Thymus (tissue), 11 donors: ENCODE measurements around the gene AP4B1. TPM values are rescaled to one million over a fixed set of nuclear protein-coding genes. Genes with fewer than 3 reads are reported as not detected.
A peak's percentile ranks its signal among the peaks of the same experiment; 100 is the strongest.

Source experiments
- DNase-seq, 9 donors: peaks; one replicate each; pipeline ENCODE4 v3.0.0-alpha.2; 2013; ENCODE audit warnings: low spot score in 9 of 9, low read depth in 6 of 9, missing footprints in 1 of 9
- H3K27ac ChIP-seq, 2 donors: one replicate each; pipeline ENCODE4 v1.5.1; 2013; ENCODE audit warnings: control low read depth in 1 of 2, low read depth in 1 of 2, low read length in 1 of 2, mild to moderate bottlenecking in 1 of 2, moderate library complexity in 1 of 2
- H3K27me3 ChIP-seq, 2 donors: one replicate each; pipeline ENCODE4 v1.5.1; 2013; ENCODE audit warnings: low read length in 1 of 2; ENCODE audit not compliant: control insufficient read depth in 2 of 2, insufficient read depth in 1 of 2
- H3K36me3 ChIP-seq, 2 donors: one replicate each; pipeline ENCODE4 v1.5.1; 2013; ENCODE audit warnings: low read length in 1 of 2, mild to moderate bottlenecking in 1 of 2, moderate library complexity in 1 of 2; ENCODE audit not compliant: control insufficient read depth in 2 of 2, insufficient read depth in 2 of 2
- H3K4me1 ChIP-seq, 2 donors: one replicate each; pipeline ENCODE4 v1.5.1; 2013; ENCODE audit warnings: low read length in 2 of 2; ENCODE audit not compliant: control insufficient read depth in 2 of 2, insufficient read depth in 2 of 2
- H3K4me3 ChIP-seq, 2 donors: one replicate each; pipeline ENCODE4 v1.5.1; 2013; ENCODE audit warnings: low read length in 2 of 2, control low read depth in 1 of 2, mild to moderate bottlenecking in 1 of 2
- H3K9me3 ChIP-seq, 2 donors: one replicate each; pipeline ENCODE4 v1.5.1; 2013; ENCODE audit warnings: low read length in 1 of 2, mild to moderate bottlenecking in 1 of 2; ENCODE audit not compliant: control insufficient read depth in 2 of 2, insufficient read depth in 1 of 2
- WGBS: extraction: QIAGEN DNeasy Blood & Tissue Kit; methylation state at CpG from one replicate; pipeline ENCODE4 v1.1.7; 2013; 5-methylcytosine and 5-hydroxymethylcytosine counted together
- polyA plus RNA-seq: library from polyadenylated mRNA; stranded (reverse); fragments of 200-250 nt; gene quantifications from one replicate; pipeline ENCODE4 v1.2.3, GENCODE V29; 2013
- total RNA-seq: library from RNA; stranded (reverse); fragments of 120-200 nt; gene quantifications from one replicate; pipeline ENCODE4 v1.2.4, GENCODE V29; 2013
- donor health status: healthy.

AP4B1 gene
- total and polyA plus RNA-seq, 2 donors = 20.0 to 55.1 TPM

DNA sequence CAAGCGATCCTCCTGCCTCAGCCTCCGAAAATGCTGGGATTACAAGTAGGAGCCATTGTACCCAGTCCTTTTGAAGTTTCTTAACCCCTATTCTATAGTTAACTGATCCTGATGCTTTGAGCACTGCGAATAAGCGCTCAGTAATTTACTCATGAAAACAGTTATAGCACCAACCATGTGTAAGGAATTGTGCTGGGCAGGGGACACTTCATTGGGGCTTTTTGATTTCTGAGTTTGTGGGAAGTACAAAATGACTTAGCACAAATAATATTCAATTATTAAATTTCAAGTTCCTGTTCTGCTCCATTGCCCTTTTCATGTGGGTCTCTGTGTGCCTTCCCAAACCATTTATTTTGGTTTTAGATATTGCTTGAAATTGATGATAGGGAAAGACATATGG is 18.4 kb upstream of the AP4B1 start:
- Histone ChIP-seq H3K4me1 (peaks cover 0 to 3% of the 10 kb centered on the region in 2 donors), H3K27ac (no peak overlapping the region), H3K4me3 (no peak overlapping the region), H3K9me3 (no peaks in the 10 kb centered on the region), H3K36me3 (no peaks in the 10 kb centered on the region), H3K27me3 (no peaks in the 10 kb centered on the region)
- WGBS = 97% methylated on average over 4 of the region's 4 CpGs
- DNase-seq = no peak

DNA sequence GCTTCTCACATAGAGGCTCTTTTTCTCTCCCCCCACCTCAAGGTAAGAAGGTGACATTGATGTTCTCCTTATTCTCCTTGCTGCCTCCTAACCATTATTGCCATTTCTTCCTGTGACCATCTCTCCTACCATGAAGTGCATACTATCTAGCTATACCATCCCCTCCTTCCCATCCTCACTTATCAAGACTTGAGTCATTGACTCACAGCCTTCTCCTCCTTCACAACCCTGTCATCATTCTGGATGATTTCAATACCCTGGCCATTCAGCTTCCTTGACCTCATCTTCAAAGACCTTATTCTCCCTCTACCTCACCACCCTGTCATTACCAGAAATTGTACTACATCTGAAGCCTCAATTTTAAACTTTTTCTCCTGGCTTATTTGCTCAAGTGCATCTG is 13.6 kb upstream of the AP4B1 start:
- Histone ChIP-seq H3K4me1 (peaks cover 5 to 7% of the 10 kb centered on the region in 2 donors), H3K36me3 (peaks cover 0 to 2% of the 10 kb centered on the region in 2 donors), H3K4me3 (no peak overlapping the region), H3K27me3 (no peaks in the 10 kb centered on the region), H3K9me3 (no peaks in the 10 kb centered on the region), H3K27ac (no peak overlapping the region)
- no peak for DNase-seq

DNA sequence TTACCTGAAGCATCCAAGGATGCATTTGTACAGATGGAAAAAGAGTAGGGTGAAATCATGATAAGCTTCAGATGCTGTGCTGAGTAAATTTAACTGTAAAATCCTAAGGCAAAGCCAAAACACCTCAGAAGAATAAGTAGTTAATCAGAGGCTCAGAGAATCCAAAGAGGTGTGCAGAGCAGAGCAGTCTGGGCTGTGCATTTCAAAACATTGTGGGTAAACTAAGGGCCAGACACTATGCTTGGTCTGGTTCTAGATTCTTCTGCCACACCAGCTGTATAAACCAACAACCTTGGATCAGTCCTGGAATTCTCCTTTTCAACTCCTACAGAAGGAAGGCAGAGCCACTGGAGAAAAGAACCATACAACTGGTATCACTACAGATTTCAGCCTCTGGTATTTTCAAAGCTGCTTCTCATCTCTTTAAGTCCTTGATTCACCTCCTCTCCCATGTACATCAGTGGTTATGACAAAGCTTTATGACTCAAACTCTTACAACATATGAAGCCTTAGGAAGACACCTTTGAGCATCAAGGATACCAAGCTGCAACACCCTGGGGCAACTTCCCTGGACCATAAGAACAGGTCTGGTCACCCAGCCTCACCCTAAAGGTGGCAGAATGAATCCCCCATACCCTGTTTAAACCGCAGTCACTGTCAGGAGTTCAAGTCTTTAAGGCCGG is 12.9 kb upstream of the AP4B1 start:
- H3K9me3 ChIP-seq = no peaks in the 10 kb centered on the region
- H3K27ac ChIP-seq = no peak overlapping the region
- DNase-seq = no peak
- H3K4me3 ChIP-seq = no peak overlapping the region
- 94% methylated on average over 2 of the region's 2 CpGs for WGBS
- H3K4me1 ChIP-seq = peaks cover 5 to 7% of the 10 kb centered on the region in 2 donors
- no peaks in the 10 kb centered on the region for H3K27me3 ChIP-seq
- peaks cover 2 to 7% of the 10 kb centered on the region in 2 donors for H3K36me3 ChIP-seq

DNA sequence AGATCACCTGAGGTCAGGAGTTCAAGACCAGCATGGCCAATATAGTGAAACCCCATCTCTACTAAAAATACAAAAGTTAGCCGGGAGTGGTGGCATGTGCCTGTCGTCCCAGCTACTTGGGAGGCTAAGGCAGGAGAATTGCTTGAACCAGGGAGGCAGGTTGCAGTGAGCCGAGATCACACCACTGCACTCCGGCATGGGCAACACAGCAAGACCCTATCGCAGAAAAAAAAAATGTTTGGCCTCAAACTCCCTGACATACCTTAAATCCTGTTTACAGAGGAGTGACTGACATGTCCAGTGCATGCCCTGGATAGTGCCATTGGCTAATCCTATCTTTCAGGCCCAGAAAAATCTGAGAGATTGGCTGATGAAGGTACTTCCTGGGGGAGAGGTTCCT is 12.4 kb upstream of the AP4B1 start:
- no peak overlapping the region for H3K4me3 ChIP-seq
- H3K27ac ChIP-seq = no peak overlapping the region
- WGBS = 100% methylated on average over 5 of the region's 5 CpGs
- no peaks in the 10 kb centered on the region for H3K9me3 ChIP-seq
- peaks cover 5 to 7% of the 10 kb centered on the region in 2 donors for H3K4me1 ChIP-seq
- peaks cover 4 to 9% of the 10 kb centered on the region in 2 donors for H3K36me3 ChIP-seq
- no peak for DNase-seq
- H3K27me3 ChIP-seq = no peaks in the 10 kb centered on the region

DNA sequence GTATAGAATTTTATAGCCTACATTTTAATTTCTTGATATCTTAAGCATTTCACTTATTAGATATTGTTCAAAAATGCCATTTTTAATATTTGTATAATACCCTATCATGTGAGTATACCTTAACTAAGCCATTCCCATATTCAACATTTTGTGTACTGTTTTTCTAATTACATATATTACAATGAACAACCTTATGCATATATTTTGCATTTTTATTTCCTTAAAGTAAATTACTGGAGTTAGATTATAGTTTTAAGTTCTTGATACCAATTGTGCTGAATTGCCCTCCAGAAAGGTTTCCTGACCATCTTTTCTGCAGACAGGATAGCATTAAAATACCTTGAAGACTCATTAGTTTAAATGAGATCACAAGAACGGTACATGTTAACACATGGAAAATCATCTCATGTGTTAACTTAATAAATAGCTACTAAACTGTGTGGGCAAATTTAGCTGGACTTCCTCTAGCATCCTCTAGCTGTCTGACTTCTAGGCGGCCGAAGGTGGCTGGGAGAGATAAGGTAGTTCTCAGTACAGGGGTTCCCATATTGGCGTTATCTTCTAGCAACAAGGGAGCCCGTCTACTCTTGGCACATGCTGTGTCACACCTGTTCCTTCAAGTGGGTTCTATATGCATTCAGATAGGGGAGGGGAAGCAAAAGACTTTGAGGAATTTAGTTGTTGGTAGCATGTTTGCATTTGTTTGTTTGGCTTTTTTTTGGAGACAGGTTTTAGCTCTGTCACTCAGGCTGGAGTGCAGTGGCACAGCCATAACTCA is 9.5 kb upstream of the AP4B1 start:
- Histone ChIP-seq H3K9me3 (no peaks in the 10 kb centered on the region), H3K27ac (no peak overlapping the region), H3K4me3 (no peak overlapping the region), H3K4me1 (peaks cover 5 to 7% of the 10 kb centered on the region in 2 donors), H3K27me3 (no peaks in the 10 kb centered on the region), H3K36me3 (peaks cover 12 to 32% of the 10 kb centered on the region in 2 donors)
- peak in 3 of 9 donors; percentile 34 to 62 (median 37) for DNase-seq
- 52% methylated on average over 5 of the region's 5 CpGs for WGBS

DNA sequence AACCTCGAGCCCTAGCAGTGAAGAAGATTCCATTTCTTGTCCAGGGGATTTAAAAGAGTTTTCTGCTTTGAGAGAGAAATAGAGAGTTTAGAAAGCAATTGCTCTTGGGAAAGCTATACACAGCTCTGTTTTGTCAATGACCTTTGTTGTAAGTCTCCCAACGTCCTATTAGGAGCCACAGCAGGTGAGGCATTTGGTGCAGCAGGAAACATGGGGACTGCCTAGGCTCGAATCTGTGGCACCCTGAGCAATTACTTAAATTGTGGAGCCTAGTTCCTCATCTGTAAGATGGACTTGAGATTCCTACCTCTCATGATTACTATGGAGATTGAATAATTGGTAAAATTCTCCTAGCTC is 8.7 kb upstream of the AP4B1 start:
- Histone ChIP-seq H3K27ac (peak overlapping the region in 1 of 2 donors; percentile 25), H3K27me3 (no peaks in the 10 kb centered on the region), H3K4me3 (no peak overlapping the region), H3K36me3 (peaks cover 17 to 38% of the 10 kb centered on the region in 2 donors), H3K9me3 (no peaks in the 10 kb centered on the region), H3K4me1 (peaks cover 5 to 7% of the 10 kb centered on the region in 2 donors)
- DNase-seq = no peak
- WGBS = 91% methylated on average over 3 of the region's 3 CpGs

DNA sequence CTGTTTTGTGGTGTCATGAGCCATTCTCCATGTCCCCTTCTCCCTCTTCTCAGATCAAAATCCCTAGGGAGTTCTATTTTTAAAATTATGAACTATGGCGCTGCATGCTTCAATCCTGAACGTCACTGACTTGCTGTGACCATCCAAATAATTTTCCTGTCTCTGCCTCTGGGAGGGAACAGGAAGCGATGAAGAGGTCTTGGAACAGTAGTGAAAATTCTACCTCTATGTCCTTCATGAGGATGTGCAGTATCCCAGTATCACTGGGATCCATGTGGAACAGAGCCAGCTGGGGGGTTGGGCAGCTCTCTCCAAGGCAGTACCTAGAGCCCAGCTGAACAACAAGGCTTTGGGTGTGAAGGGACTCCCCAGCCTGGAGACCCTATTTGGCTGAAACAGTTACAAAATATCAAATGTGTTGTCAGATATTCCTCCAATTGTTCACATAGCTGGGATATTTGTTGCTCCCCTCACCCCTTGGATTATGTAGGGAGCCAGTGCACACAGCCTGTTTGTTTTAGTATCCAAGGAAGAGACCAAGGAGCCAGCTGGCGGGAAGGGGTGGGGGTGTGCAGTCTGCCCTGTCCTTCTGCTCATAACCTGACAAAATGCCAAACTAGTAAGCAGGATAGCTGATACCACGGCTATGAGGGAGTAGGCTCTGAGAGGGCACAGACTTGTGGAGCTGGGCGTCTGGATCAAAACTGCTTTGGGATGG is 8.2 kb upstream of the AP4B1 start:
- Histone ChIP-seq H3K9me3 (no peaks in the 10 kb centered on the region), H3K27ac (no peak overlapping the region), H3K4me1 (peaks cover 5 to 7% of the 10 kb centered on the region in 2 donors), H3K36me3 (peaks cover 23 to 43% of the 10 kb centered on the region in 2 donors), H3K4me3 (no peak overlapping the region), H3K27me3 (no peaks in the 10 kb centered on the region)
- 96% methylated on average over 6 of the region's 6 CpGs for WGBS
- no peak for DNase-seq

DNA sequence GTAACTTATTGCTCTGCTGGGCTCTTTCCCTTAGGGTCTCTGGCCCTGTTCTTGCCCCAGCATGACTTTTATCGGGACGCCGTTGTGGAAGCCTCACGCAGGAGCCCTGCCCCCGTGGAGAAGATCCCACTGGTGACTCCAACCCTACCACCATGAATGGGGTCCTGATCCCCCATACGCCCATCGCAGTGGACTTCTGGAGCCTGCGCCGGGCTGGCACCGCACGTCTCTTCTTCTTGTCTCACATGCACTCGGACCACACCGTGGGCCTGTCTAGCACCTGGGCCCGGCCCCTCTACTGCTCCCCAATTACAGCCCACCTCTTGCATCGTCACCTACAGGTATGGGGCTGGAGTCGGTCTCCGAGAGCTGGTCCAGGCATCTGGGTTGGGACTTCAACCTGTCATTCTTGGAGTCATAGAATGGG is 849 bp upstream of the AP4B1 start:
- Histone ChIP-seq H3K9me3 (no peaks in the 10 kb centered on the region), H3K36me3 (peaks cover 21 to 40% of the 10 kb centered on the region in 2 donors), H3K4me1 (peaks cover 18% of the 10 kb centered on the region in 2 donors), H3K27ac (peak overlapping the region in 1 of 2 donors; percentile 78), H3K4me3 (peak overlapping the region; percentile 83 to 88), H3K27me3 (no peaks in the 10 kb centered on the region)
- WGBS = under 1% methylated on average over 17 of the region's 17 CpGs
- DNase-seq = peak in 3 of 9 donors; percentile 19 to 37 (median 30)

DNA sequence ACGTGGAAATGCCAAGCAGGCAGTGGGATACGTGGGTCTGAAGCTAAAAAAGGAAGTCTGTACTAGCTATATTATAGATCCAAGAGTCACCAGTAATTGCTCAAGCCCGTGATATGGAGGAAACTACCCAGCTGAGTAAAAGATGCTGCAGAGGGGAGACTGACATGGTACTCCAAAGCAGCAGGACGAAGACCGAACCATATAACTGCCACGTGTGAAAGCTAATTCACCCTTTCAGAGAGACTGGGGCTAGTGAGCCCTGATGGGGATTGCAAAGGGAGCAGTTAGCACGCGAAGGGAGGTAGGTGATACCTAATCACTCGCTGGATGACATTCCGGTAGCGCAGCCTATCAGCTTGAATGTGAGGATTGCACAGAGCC is 316 bp downstream of the AP4B1 start:
- H3K27ac ChIP-seq = peak overlapping the region; percentile 91 to 93
- WGBS = under 1% methylated on average over 11 of the region's 11 CpGs

More for the DNA sequence above, 316 bp downstream of the AP4B1 start:
- no peaks in the 10 kb centered on the region for H3K27me3 ChIP-seq
- peaks cover 31 to 42% of the 10 kb centered on the region in 2 donors for H3K36me3 ChIP-seq
- peak overlapping the region; percentile 83 to 88 for H3K4me3 ChIP-seq
- no peak for DNase-seq
- peaks cover 18% of the 10 kb centered on the region in 2 donors for H3K4me1 ChIP-seq
- H3K9me3 ChIP-seq = no peaks in the 10 kb centered on the region
